DND-41 (cell line): ENCODE data around the gene TYRO3.

Experiments used
- CTCF ChIP-seq: IDR thresholded peaks from 2 replicates; pipeline ENCODE4 v1.5.1; 2012; ENCODE audit warnings: borderline replicate concordance, low read length, moderate library complexity, mild to moderate bottlenecking; ENCODE audit not compliant: poor library complexity, severe bottlenecking; ENCODE audit errors: extremely low read depth
- EZH2 ChIP-seq: IDR thresholded peaks from 3 replicates; pipeline ENCODE4 v1.6.1; 2012; ENCODE audit warnings: borderline replicate concordance, low read depth, mild to moderate bottlenecking, moderate library complexity, low read length, inconsistent platforms; ENCODE audit not compliant: severe bottlenecking

- TF ChIP-seq CTCF (no peak), EZH2 (no peak)
Measured at GRCh38 chr15:41561777-41562145, 2.7 kb downstream of the TYRO3 start.
